HG02884 (cell line): ENCODE results near the gene GCSAM.
"Not testable (repeated sequence)": the region's sequence is repeated elsewhere in the genome, so short reads cannot be mapped to it uniquely, and the experiment has no call there.

Source experiments
- ATAC-seq: cut with Tn5 transposase; IDR thresholded peaks from one replicate; pipeline ENCODE4 v1.9.1; 2021; ENCODE audit warnings: mild to moderate bottlenecking, moderate library complexity; ENCODE audit not compliant: unreplicated experiment

Gene GCSAM

GRCh38 chr3:112074616-112075497 is 58.2 kb downstream of the GCSAM start:
- peak; percentile 69 for ATAC-seq

DNA sequence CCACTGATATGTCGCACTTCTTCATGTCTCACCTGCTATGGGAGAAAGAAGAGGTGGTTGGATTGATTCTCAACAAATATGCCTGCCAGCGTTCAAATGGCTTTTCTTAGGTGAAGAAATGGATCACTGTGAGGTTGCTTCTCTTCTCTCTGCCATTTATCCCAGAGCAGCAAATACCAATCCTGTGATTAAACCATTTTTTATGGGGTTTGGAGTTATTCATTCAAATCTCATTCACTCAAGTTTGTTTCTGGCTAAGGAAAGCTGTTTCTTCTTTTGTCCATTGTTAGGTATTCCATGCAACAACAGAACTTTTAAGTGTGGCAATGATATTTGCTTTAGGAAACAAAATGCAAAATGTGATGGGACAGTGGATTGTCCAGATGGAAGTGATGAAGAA is 59.0 kb downstream of the GCSAM start:
- ATAC-seq, result no peak

DNA sequence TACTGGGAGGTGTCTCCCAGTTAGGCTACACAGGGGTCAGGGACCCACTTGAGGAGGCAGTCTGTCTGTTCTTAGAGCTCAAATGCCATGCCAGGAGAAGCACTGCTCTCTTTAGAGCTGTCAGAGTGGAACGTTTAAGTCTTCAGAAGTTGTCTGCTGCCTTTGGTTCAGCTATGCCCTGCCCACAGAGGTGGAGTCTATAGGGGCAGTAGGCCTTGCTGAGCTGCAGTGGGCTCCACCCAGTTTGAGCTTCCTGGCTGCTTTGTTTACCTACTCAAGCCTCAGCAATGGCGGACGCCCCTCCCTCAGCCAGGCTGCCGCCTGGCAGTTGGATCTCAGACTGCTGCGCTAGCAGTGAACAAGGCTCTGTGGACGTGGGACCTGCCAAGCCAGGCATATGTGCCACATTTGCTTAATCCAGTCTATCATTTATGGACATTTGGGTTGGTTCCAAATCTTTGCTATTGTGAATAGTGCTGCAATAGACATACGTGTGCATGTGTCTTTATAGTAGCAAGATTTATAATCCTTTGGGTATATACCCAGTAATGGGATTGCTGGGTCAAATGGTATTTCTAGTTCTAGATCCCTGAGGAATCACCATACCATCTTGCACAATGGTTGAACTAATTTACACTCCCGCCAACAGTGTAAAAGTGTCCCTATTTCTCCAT is 60.5 kb downstream of the GCSAM start:
- not testable (repeated sequence) for ATAC-seq
